A549 (cell line): Measurements from ENCODE around the gene ARHGEF10L.

Source experiments
- CHD2 ChIP-seq: fragments of 150-350 bp; IDR thresholded peaks from 2 replicates; pipeline ENCODE4 v1.6.1; 2014; ENCODE audit warnings: low read length; ENCODE audit not compliant: partially characterized antibody
- EHMT2 ChIP-seq: fragments of 200-600 bp; sonication (generic); IDR thresholded peaks from 2 replicates; pipeline ENCODE4 v1.6.1; 2016; ENCODE audit warnings: antibody characterized with exemption, low read depth, mild to moderate bottlenecking, moderate library complexity
- KDM5A ChIP-seq: fragments of 200-600 bp; sonication (generic); IDR thresholded peaks from 2 replicates; pipeline ENCODE4 v1.6.1; 2016; ENCODE audit warnings: antibody characterized with exemption, mild to moderate bottlenecking
- MAFK ChIP-seq: fragments of 450-650 bp; IDR thresholded peaks from 2 replicates; pipeline ENCODE4 v1.6.1; 2014; ENCODE audit not compliant: partially characterized antibody
- NR3C1 ChIP-seq: fragments of >200 bp; sonication (Bioruptor Twin); formaldehyde crosslinking; IDR thresholded peaks from 3 replicates; pipeline ENCODE4 v1.6.1; 2017

- no peak for TF ChIP-seq CHD2
- TF ChIP-seq EHMT2 = no peak
- no peak for TF ChIP-seq NR3C1
- no peak for TF ChIP-seq KDM5A
- no peak for TF ChIP-seq MAFK
Measured at GRCh38 chr1:17621691-17622090, 82.2 kb downstream of the ARHGEF10L start.
